CD4-positive, alpha-beta T cell treated with Interleukin-4 for 4 hours (primary cell): ENCODE data around the gene IGSF9.
A peak's percentile ranks its signal among the peaks of the same experiment; 100 is the strongest.

ENCODE experiments used
- DNase-seq: peaks from one replicate; pipeline ENCODE4 v3.0.0-alpha.2; 2020

Gene IGSF9

GRCh38 chr1:159944623-159945455 lies 574 bp downstream of the IGSF9 start:
- DNase-seq, result no peak

GRCh38 chr1:159943908-159944622 lies 1.3 kb downstream of the IGSF9 start:
- DNase-seq, result no peak

GRCh38 chr1:159943278-159943640 lies 2.2 kb downstream of the IGSF9 start:
- DNase-seq, result no peak

GRCh38 chr1:159942632-159943277 lies 2.7 kb downstream of the IGSF9 start:
- no peak for DNase-seq

GRCh38 chr1:159941591-159942560 lies 3.5 kb downstream of the IGSF9 start:
- DNase-seq, result no peak

GRCh38 chr1:159941141-159941540 lies 4.3 kb downstream of the IGSF9 start:
- DNase-seq, result no peak

GRCh38 chr1:159940006-159940620 lies 5.3 kb downstream of the IGSF9 start:
- no peak for DNase-seq

GRCh38 chr1:159939678-159940002 lies 5.8 kb downstream of the IGSF9 start:
- no peak for DNase-seq

GRCh38 chr1:159938905-159939677 lies 6.3 kb downstream of the IGSF9 start:
- no peak for DNase-seq

- DNase-seq, result no peak
Measured at GRCh38 chr1:159938211-159938852, 7.1 kb downstream of the IGSF9 start.

GRCh38 chr1:159937054-159937750 lies 8.2 kb downstream of the IGSF9 start:
- DNase-seq, result no peak

- DNase-seq, result peak; percentile 79
Measured at GRCh38 chr1:159936273-159936904, 9.0 kb downstream of the IGSF9 start.

GRCh38 chr1:159935719-159936272 lies 9.6 kb downstream of the IGSF9 start:
- no peak for DNase-seq

GRCh38 chr1:159935305-159935704 lies 10.1 kb downstream of the IGSF9 start:
- no peak for DNase-seq

GRCh38 chr1:159934136-159935039 lies 11.0 kb downstream of the IGSF9 start:
- no peak for DNase-seq

GRCh38 chr1:159933347-159933746 lies 12.1 kb downstream of the IGSF9 start:
- DNase-seq, result no peak

GRCh38 chr1:159932296-159933285 lies 12.8 kb downstream of the IGSF9 start:
- no peak for DNase-seq
